ENCODE data around the gene UBE2J2.

The UBE2J2 gene

DNA sequence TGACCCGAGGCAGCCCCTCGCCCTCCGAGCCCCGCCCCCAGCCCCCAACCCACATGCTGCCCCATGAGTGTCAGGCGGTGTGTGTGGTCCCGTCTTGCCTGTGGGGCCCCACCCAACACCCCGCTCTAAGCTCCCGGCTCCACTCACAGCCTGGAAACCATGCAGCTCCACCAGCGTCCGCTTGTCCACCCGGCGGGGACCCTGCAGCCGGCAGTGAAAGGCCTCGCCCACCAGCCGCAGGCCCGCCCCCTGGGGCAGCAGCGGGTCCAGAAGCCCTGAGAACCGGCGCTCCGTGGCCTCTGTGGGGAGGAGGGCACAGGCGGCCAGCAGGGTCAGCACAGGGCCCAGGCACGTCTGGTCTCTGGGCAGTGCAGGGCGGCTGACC, 29.9 kb downstream of the UBE2J2 start (continued):
- no peak for TF ChIP-seq PATZ1 (CRISPR knock-in tag; IDR thresholded peaks at IDR 0.05; ENCODE audit: borderline replicate concordance)

GRCh38 chr1:1243266-1243660, 30.4 kb downstream of the UBE2J2 start:
- ATAC-seq: no peak
- TF ChIP-seq ISL1 (CRISPR knock-in tag; IDR thresholded peaks at IDR 0.05) (no peak), ESRRG (CRISPR knock-in tag; IDR thresholded peaks at IDR 0.05) (no peak), RARB (CRISPR knock-in tag; IDR thresholded peaks at IDR 0.05) (no peak), ZNF565 (CRISPR knock-in tag; conservative IDR thresholded peaks at IDR 0.05; ENCODE audit: low read depth) (no peak), TCF4 (CRISPR knock-in tag; IDR thresholded peaks at IDR 0.05; ENCODE audit: borderline replicate concordance) (no peak), ZFP30 (CRISPR knock-in tag; IDR thresholded peaks at IDR 0.05) (no peak), OSR1 (CRISPR knock-in tag; IDR thresholded peaks at IDR 0.05) (no peak)

GRCh38 chr1:1242461-1243265, 31.0 kb downstream of the UBE2J2 start:
- no peak for ATAC-seq
- TF ChIP-seq SNAI2 (CRISPR knock-in tag; IDR thresholded peaks at IDR 0.05) (no peak), ZFP3 (CRISPR knock-in tag; IDR thresholded peaks at IDR 0.05) (no peak), RARB (CRISPR knock-in tag; IDR thresholded peaks at IDR 0.05) (no peak), OSR1 (CRISPR knock-in tag; IDR thresholded peaks at IDR 0.05) (no peak), ISL1 (CRISPR knock-in tag; IDR thresholded peaks at IDR 0.05) (no peak), ZNF8 (CRISPR knock-in tag; IDR thresholded peaks at IDR 0.05) (no peak), ESRRG (CRISPR knock-in tag; IDR thresholded peaks at IDR 0.05) (no peak), ZNF565 (CRISPR knock-in tag; conservative IDR thresholded peaks at IDR 0.05; ENCODE audit: low read depth) (no peak), CSRNP3 (CRISPR knock-in tag; IDR thresholded peaks at IDR 0.05) (no peak), CSDC2 (CRISPR knock-in tag; IDR thresholded peaks at IDR 0.05) (no peak), BACH2 (CRISPR knock-in tag; IDR thresholded peaks at IDR 0.05; ENCODE audit: borderline replicate concordance) (no peak), ZFP30 (CRISPR knock-in tag; IDR thresholded peaks at IDR 0.05) (no peak), ZC3H10 (CRISPR knock-in tag; IDR thresholded peaks at IDR 0.05) (no peak), ARNTL (CRISPR knock-in tag; IDR thresholded peaks at IDR 0.05; ENCODE audit: borderline replicate concordance, low read depth) (no peak), TCF4 (CRISPR knock-in tag; IDR thresholded peaks at IDR 0.05; ENCODE audit: borderline replicate concordance) (no peak), ZNF70 (CRISPR knock-in tag; IDR thresholded peaks at IDR 0.05) (no peak)
- TF ChIP-seq, protein P1, sequence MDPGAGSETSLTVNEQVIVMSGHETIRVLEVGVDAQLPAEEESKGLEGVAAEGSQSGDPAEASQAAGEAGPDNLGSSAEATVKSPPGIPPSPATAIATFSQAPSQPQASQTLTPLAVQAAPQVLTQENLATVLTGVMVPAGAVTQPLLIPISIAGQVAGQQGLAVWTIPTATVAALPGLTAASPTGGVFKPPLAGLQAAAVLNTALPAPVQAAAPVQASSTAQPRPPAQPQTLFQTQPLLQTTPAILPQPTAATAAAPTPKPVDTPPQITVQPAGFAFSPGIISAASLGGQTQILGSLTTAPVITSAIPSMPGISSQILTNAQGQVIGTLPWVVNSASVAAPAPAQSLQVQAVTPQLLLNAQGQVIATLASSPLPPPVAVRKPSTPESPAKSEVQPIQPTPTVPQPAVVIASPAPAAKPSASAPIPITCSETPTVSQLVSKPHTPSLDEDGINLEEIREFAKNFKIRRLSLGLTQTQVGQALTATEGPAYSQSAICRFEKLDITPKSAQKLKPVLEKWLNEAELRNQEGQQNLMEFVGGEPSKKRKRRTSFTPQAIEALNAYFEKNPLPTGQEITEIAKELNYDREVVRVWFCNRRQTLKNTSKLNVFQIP (CRISPR knock-in tag; IDR thresholded peaks at IDR 0.05; ENCODE audit: borderline replicate concordance, low read depth): no peak

GRCh38 chr1:1241588-1242219, 31.9 kb downstream of the UBE2J2 start:
- ATAC-seq: no peak
- TF ChIP-seq GLIS3 (CRISPR knock-in tag; IDR thresholded peaks at IDR 0.05): no peak
- TF ChIP-seq TSHZ2 (CRISPR knock-in tag; IDR thresholded peaks at IDR 0.05): no peak
- TF ChIP-seq ZNF70 (CRISPR knock-in tag; IDR thresholded peaks at IDR 0.05): no peak
- TF ChIP-seq, protein P1 (CRISPR knock-in tag; IDR thresholded peaks at IDR 0.05; ENCODE audit: borderline replicate concordance, low read depth): no peak
- TF ChIP-seq RARB (CRISPR knock-in tag; IDR thresholded peaks at IDR 0.05): no peak
- no peak for TF ChIP-seq ZNF8 (CRISPR knock-in tag; IDR thresholded peaks at IDR 0.05)
- TF ChIP-seq ARNTL (CRISPR knock-in tag; IDR thresholded peaks at IDR 0.05; ENCODE audit: borderline replicate concordance, low read depth): no peak
- no peak for TF ChIP-seq TOX (CRISPR knock-in tag; IDR thresholded peaks at IDR 0.05; ENCODE audit: borderline replicate concordance)

Measured in SK-N-SH treated with all-trans-retinoic acid at 6 μM for 48 hours (cell line).